Stimulated activated CD4-positive, alpha-beta T cell treated with anti-CD3 and anti-CD28 coated beads, Interleukin-2, amount 100 ng/mL, for 4 hours (primary cell): ENCODE data around the gene MAGI2.
"Not testable (repeated sequence)": the region's sequence is repeated elsewhere in the genome, so short reads cannot be mapped to it uniquely, and the experiment has no call there.

Experiments
- DNase-seq: peaks from one replicate; pipeline ENCODE4 v3.0.0-alpha.2; 2020; ENCODE audit warnings: low read depth

MAGI2 gene

DNA sequence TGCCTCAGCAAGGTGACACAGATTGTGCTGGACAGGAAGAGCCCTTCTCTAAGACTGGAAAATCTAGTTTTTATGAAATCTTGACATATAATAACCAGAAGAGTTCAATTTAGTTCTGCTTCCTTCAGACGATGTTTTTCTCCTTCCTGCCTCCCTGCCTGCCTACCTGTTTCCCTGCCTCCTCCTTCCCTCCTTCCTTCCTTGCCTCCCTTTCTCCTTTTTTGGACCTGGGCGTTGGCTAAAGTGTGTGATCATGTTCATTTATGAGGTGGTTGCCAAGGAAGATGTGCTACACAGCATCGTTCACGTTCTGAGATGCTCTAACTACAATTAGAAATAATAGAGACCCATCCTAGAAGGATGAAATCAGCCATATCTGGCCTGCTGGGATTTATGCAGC, 1430.3 kb downstream of the MAGI2 start:
- no peak for DNase-seq

DNA sequence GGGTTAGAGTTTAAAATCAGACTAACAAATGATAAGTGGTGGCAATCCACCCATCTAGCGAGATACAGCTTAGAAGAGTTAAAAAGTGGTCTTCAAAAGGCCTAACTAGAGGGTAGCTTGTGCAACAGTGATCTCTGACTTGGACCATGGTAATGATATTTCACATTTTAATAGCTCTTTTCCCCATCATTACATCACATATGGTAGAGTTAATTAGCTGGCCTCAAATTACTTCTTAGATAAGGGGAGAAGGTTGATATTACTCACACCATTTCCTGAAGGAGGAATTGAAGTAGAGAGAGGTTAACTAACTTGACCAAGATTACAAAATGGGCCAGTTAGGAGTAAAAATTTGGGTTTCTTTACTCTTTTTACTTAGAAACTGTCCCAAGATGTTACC, 1431.3 kb downstream of the MAGI2 start:
- no peak for DNase-seq

DNA sequence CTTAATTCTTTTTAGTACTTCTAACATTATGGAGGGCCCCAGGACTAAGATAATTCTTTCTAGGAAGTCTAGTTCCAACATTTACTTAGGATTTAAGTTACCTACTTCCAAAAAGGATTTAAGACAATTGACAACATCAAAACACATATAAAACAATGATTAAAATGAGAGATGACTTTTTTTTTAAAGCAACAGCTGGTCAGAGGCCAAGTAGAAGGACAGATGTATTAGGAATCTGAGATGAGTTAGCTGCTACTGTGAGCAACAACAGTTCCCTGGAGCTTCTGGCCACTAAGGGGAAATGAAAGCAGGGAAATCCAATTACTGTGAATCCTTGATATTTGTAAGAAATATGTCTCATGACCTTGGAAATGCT, 1432.6 kb downstream of the MAGI2 start:
- DNase-seq: no peak

DNA sequence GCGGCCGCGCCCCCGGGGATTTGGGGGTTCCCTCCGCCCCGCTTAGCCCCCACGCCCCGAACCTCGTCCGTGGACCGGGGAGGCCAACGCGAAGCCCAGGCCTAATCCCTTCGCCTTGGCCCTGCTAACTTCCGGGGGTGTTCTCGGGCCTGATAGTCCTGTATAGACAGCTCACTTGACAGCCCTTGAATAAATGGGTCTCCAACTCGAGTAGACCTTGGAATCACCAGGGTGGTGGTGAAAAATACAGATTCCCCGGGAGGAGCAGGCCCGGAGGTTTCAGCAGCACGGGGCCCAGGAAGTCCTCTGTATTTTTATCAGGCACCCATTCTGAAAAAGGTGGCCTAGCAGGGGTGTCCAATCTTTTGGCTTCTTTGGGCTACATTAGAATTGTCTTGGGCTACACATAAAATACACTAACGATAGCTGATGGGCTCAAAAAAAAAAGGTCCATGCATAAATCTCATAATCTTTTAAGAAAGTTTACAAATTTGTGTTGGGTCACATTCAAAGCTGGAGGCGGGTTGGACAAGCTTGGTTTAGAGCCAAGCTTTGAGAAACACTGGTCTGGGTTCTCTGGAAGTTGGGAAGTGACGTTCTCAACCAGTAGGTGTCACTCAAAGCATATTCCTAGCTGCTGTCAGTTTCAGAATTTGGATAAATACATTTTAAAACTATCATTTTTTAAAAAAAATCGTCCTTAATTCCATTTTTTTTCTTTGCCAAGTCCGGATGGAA, 1433.2 kb downstream of the MAGI2 start:
- DNase-seq: no peak

DNA sequence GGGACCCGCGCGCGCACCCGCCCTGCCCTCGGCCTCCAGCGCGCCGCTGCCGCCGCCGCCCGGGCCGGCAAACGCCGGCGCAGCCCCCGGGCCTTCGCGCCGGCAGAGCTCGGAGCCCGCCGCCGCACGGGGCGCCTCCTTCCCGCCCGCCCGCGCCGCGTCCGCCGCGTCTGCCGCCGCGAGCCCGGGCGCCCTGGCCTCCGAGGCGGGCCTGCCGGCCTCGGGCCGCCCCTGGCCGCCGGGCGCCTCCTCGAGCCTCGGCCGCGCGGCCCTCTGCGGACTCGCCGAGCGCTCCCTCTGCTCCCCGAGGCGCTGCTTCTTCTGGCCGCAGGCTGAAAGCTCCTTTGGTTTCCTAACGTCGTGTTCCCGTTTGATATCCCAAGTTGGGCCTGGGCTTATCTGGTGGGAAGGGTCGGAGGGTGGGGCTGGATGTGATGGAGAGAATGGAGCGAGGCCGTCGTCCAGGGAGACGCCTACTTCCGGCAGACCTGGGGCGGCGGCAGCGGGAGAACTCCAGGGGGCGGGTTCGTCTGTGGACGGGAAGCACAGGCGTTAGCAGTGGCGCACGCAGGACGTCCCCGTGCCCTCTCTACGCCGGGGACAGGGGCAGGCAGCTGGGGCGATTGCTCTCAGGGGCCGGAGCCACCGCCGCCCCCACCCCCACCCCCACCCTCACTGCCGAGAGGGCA, 1433.9 kb downstream of the MAGI2 start:
- DNase-seq: peak; percentile 26

DNA sequence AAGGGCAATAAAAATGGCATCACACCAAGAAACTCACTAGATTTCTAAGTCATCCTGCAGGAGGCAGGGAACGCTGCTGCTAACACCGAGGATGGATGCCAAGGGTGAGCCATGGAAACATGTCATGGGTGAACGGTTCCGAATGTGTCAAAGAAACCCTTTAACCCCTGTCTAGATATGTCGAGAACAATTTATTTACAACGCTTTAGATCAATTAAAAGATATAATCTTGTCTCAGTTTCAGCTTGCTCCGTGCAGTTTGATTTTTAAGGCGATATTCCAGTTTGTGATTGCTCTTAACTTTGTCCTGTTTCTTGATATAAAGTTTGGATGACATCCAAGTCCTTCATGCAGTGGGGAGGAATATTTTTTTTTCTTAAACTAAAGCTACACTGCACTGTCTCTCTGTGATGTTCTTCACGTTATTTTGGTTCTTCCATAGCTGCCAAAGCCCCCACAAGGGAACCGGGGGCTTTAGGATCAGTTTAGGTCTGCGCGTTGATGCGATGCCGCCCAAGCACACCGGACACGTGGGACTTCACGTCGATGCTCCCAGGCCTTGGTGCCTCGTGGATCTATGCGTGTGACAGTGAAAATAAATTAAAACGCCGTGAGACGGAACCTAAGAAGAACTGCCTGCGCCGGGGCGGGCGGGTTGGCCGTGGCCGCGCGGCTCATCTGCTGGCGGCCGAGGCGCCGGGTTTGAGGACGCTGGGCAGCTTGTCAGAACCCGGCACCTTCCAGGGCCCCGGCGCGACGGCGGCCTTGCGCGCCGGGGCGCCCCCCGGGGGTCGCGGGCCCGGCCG, 1434.6 kb downstream of the MAGI2 start:
- no peak for DNase-seq

DNA sequence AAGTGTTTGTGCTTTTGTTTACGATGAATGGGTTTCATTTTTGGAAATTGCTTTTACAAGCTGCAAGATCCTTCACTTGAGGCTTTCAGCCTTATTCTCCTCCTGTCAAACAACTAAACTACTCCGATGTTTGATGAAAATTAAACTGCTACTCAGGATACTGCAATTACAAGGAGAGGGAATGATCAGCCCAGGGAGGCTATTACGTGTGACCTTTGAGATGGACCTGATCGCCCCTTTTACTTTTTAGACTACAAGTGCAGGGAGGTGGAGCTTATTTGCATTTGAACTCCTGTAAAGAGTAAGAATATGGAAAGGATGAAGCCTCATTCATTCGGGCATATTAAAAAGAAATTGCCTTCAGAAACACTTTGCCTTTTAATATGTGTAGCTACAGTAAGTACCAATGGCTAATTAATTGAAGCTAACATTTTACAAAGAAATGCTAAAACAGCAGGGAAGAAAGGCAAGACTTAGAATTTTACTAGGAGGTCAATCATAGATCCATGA, 1435.8 kb downstream of the MAGI2 start:
- no peak for DNase-seq

DNA sequence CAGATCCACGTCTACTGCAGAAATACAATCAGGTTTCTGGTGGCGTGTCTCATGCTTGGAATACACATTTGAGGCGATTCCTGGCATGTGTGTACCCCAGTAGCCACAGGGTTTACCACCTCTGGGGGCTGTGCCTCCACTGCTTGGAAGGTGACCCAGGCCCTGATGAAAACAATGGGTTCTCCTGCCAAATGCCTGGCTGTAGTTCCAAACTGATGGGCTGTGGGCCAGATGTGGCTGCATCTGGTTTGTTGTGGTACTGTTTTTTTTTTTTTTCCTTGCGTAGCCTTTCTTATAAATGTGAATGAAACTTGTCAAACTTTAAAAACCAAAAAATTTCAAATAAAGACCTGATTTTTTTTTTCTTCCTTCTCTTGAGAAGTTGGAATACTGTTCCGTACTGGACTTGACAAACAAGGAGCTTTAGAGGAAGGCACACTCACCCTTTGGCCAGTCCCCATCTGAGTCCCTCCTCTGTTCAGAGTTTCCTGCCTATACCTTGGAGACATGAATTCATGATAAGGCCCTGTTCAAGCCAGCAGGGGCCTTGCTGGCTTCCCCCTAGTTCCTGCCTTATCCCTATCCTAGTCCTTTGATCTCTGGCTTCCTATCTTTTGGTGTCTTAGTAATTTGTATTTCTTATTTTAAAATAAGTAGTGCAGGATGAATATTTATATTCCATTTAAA, 1437.8 kb downstream of the MAGI2 start:
- no peak for DNase-seq

DNA sequence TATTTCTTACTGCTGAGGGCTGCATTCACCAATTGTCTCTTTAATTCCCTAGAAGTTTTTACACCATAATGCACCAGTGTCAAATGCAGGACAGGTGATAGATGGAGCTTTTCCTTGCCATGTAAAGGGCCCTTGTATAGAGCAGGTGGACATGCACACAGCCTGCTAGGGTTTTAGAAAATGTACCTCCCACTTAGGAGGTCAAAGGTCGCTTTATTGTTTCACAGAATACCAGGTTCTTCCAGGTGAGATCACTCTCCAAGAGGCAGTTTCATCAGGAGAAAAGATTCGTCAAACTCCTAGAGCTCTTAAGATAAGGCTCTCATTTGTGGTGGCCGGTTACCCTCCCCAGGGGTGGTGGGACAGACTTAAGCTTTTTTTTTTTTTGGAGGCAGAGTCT, 1439.1 kb downstream of the MAGI2 start:
- DNase-seq: no peak

DNA sequence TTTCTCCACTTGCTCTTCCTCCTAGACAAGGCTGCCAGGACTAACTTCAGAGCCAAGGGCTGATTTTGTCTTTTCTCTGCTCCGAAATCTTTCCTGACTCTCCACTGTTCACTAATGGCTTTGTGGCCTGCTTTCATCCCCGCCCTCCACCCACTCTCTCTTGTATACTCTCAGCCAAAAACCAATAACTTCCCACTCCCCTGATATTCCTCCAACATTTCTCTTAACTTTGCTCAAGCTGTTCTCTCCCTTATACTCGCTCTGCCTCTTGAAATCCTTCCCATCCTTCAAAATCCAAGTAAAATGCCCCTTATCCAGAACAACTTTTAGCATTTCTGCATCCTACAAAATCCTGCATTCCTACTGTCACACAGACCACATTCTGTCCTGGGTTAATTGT, 1440.1 kb downstream of the MAGI2 start:
- DNase-seq: no peak

DNA sequence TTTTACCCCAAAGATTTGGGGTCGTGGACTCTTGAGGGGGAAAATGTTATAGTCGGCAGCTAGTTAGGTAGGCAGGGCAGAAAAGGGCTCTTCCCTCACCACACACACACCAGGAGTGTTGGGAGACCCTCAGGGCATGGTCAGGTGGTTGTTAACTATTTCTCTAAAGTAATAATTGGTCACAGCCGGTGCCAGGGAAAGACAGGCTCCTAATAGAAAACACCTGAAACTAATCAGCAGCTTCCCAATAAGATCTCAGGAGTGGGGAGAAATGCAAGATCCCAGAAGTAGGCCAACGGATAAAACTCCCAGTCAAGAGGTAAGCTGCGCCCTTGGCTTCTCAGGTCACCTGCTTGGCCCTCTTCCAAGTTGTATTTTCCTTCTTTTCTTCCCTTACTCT, 1441.8 kb downstream of the MAGI2 start:
- DNase-seq: no peak

DNA sequence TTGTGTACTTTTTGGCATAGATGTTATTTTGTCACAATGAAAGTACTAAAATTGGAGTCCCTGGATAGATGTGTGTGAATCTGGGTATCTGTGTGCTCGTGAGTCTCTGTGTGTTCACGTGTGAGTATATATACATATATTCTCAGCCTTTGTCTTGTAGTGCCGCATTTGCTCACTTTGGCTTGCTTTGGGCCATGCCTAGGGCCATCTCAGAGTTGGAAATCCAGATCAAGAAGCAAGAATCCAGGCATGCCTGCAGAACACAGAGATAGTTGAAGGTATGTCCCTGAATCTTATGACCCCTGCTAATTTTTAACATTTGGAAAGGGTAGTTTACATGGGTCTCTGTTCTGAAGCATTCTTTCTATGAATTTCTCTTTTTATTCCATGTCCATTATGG, 1446.2 kb downstream of the MAGI2 start:
- DNase-seq: no peak

DNA sequence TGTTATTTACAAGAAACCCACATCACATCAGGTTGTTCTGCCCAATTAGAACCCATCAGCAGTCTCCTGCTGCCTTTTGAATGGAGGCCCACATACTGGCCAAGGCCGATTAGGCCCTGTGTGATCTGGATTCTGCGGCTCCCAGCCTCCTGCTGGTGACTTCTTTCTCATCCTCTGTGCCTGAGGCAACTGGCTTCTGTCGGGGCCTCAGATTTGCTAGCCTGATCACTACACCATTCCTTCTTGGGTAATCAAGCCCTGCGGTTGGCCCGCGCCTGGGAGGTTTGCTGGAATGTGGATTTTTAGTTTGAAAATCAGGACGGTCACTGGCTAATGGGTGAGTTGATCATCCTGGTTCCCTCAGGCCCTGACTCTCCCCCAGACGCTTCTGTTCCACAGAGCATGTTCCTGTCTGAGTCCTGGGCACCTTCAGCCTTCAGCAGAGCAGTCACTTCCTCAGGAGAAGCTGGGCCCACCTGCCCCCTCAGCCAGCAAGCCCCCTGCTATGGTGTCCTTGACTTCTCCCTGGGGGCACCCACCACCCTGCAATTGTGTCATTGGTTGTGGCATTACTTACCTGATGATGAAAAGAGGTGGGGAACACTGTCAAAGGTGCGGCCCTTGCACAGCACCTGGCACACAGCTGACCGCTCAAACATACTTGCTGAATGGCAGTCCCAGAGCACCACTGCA, 1447.3 kb downstream of the MAGI2 start:
- no peak for DNase-seq

DNA sequence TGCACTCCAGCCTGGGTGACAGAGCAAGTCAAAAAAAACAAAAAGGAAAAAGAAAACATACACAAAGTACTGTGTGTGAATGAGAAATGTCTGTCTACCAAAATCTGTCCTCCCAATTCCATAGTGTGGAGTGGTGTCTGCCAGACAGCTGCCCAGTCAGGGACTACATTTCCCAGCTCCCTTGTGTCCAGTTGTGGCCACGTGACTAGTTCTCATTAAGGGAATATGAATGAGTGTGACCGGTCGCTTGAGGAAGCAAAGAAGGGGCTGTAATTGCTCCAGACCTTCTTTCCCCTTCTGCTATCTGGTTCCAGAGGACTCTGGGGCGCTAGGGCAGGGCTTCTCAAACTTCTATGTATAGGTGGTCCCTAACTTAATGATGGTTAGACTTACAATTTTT, 1450.8 kb downstream of the MAGI2 start:
- DNase-seq: no peak

DNA sequence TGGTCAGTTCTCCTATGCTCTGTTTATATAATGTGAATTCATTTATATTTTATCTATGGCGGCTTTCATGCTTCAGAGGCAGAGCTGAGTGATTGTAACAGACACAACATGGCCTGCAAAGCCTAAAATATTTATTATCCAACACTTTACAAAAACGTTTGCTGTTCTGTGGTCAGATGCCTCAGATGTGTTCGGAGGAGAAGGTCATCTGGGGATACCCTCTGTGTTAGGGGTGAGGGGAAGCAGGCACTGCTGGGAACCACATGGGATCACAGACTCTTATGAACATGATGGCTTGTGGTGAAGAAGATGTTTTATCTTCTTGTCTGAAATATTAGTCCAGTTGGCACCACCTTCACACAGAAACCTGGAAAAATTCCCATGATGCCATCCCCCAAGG, 1451.4 kb downstream of the MAGI2 start:
- no peak for DNase-seq

DNA sequence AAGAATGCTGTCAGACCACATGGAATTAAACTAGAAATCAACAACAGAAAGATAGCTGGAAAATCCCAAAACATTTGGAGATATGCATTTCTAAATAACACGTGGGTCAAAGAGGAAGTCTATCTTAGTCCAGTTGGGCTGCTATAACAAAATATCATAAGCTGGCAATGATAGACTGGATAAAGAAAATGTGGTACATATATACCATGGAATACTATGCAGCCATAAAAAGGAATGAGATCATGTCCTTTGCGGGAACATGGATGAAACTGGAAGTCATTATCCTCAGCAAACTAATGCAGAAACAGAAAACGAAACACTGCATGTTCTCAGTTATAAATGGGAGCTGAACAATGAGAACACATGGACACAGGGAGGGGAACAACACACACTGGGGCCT, 1454.3 kb downstream of the MAGI2 start:
- DNase-seq: not testable (repeated sequence)

DNA sequence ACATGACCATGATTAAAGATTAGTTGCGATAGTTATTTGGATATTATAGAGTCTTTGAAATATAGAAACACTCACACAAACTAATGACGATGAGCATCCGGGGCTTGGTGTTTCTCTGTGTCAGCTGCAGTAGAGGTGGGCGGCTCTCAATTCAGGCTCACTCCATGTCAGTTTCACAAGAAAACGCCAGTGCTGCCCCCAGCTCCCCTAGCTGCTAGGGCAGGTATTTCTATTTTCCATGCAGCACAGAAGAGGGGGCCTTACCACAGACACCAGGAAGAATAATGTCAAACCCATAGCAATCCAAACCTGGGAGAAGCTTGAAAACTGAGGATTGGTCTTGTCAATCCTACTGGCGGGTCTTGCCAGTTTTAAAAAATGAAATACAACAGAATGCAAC, 1457.8 kb downstream of the MAGI2 start:
- DNase-seq: no peak

DNA sequence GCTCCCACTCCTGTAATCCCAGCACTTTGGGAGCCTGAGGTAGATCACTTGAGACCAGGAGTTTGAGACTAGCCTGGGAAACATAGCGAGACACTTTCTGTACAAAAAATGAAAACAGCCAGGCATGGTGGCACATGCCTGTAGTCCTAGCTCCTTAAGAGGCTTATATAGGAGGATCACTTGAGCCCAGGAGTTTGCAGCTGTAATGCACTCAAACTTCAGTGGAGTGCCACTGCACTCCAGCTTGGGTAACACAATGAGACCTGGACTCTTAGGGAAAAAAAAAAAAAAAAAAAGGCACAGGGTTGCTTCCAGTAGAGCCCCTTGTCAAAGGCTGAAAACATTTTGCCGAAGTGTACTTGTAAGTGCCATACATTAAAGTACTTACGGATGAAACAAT, 1459.6 kb downstream of the MAGI2 start:
- DNase-seq: no peak

DNA sequence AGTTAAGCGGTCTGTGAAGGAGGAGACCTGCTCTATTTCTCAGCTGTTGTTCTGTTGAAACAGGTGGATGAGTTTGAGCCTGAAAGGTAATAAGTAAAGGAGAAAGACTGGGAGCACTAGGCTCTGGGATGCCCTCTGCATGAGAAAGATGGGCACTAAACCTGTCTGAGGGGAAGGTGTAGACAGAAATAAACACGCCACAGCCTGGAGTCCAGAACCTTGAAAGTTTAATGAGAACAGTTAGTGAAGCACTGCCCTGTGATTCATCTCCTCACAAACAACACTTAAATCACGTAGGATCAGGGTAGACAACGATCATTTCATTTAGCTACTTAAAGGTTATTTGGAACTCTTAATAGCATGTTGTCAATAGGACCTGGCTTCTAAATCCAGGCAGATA, 1461.8 kb downstream of the MAGI2 start:
- no peak for DNase-seq

DNA sequence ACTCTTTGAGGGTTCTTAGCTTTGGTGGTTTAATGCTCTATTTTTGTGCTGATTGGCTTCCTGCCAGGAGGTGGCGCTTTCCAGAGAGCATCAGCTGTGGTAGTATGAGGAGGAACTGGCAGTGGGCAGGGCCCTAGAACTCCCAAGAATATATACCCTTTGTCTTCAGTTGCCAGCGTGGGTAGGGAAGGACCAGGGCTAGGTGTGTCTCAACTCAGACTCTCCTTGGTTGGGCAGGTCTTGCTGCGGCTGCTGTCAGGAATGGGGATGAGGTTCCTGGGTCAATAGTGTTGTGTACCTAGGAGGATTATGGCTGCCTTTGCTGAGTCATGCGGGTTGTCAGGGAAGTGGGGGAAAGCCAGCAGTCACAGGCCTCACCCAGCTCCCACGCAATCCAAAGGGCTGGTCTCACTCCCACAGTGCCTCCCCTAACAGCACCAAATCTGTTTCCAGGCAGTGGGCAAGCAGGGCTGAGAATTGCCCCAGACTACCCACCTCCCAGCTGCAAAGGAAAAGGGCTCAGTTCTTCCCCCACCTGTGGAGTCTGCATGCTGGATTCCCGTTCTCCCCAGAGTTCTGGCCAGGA, 1463.4 kb downstream of the MAGI2 start:
- DNase-seq: no peak

DNA sequence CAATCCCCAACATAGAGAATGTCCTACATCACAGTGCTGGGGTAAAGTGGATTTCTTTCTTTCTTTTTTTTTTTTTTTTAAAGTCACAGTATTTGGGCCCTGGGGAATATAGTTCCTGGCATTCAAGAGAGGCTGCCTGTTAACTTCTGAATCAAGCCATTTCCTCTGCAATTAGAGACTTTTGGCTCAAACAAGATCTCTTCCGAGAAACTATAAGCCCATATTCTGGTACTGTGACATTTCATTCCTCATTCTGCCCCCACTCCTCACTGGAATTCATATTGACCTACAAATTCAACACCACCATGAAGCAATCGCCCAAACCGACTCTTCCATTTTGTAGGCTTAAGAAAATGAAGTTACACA, 1467.5 kb downstream of the MAGI2 start:
- DNase-seq: no peak
